Measurements from ENCODE around the gene CDC14C.

CDC14C gene

DNA sequence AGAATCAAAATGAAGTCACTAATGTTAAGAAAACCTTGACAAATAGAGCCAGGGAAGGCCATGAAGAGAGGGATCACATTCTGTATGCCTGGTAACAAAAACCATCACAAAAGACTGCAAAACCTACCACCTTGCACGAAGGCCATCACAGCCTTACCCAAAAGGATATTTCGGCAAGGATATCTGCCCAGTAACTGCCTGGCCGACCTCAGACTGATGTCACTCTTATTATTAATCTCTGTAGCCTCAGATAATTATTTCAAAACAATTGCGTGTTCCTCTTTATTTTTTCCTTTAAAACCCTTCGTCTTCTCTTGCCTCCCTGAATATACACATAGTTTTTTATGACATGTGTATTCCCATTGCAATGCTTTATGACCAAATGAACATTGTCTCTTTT is 52.5 kb downstream of the CDC14C start:
- DNase-seq: no peak
